AG04450 (cell line): Measurements from ENCODE around the gene MAPK8IP1. TPM values are rescaled to one million over a fixed set of nuclear protein-coding genes. Genes with fewer than 3 reads are reported as not detected.

ENCODE experiments used
- CTCF ChIA-PET: fragments of 300-600, 350-600 bp; formaldehyde crosslinking; extraction: SDS; loops from one replicate; lab custom pipeline; 2022; ENCODE audit warnings: antibody characterized with exemption, inconsistent platforms; lab: Charles Lee
- POLR2A ChIA-PET: fragments of 350-600 bp; formaldehyde crosslinking; extraction: SDS; loops from one replicate; lab custom pipeline; 2021; ENCODE audit warnings: antibody characterized with exemption, inconsistent platforms; lab: Yijun Ruan, JAX
- DNase-seq: peaks from one replicate; pipeline ENCODE4 v3.0.0-alpha.2; 2011; ENCODE audit warnings: low read depth, low spot score
- H3K27ac ChIP-seq: one replicate; pipeline ENCODE4 v1.5.1; 2012; ENCODE audit warnings: low read depth, low read length, control low read depth
- H3K27me3 ChIP-seq: one replicate; pipeline ENCODE4 v1.6.0; 2012; ENCODE audit warnings: low read length; ENCODE audit not compliant: control insufficient read depth, insufficient read depth
- H3K4me3 ChIP-seq: 2 replicates; pipeline ENCODE4 v1.5.1; 2011; ENCODE audit warnings: mild to moderate bottlenecking, low read depth, low read length, control low read depth
- H3K9me3 ChIP-seq: 2 replicates; pipeline ENCODE4 v1.5.1; 2012; ENCODE audit warnings: low read length; ENCODE audit not compliant: control insufficient read depth, insufficient read depth
- CTCF ChIP-seq: IDR thresholded peaks from 2 replicates; pipeline ENCODE4 v1.5.1; 2011; ENCODE audit warnings: low read depth, low read length, control low read depth, inconsistent platforms
- polyA plus RNA-seq: library from polyadenylated mRNA; depleted of rRNA; stranded (reverse); fragments of >200 nt; gene quantifications from 2 replicates; pipeline ENCODE4 v1.2.3, GENCODE V29; 2011

MAPK8IP1 gene
- polyA plus RNA-seq, 1 experiment = 5.6 TPM

GRCh38 chr11:45906965-45907611, 21.6 kb downstream of the MAPK8IP1 start, which contains the start of gene FREY1:
FREY1 (minus strand) TSS chr11:45907271; CDS start chr11:45907245, 26 bp downstream.
- H3K9me3 ChIP-seq = no peaks in the 10 kb centered on the region; the same call in 1 of the 2 replicates
- H3K27me3 ChIP-seq = no peaks in the 10 kb centered on the region
- TF ChIP-seq CTCF = no peak
- H3K4me3 ChIP-seq = no peak within 1 kb of the TSS
- no peak for DNase-seq
- H3K27ac ChIP-seq = no peak within 1 kb of the TSS
- POLR2A ChIA-PET = interaction anchor here (1.2 kb wide), 1 partner anchor 11 kb away, joined by 3 read pairs; the partner anchor contains the start of gene PEX16
- CTCF ChIA-PET = no interaction called here

- CTCF ChIA-PET = no interaction called here
- no peak for DNase-seq
- Histone ChIP-seq H3K27me3 (no peaks in the 10 kb centered on the region), H3K4me3 (no peak overlapping the region), H3K27ac (no peak overlapping the region), H3K9me3 (no peaks in the 10 kb centered on the region)
- no peak for TF ChIP-seq CTCF
- POLR2A ChIA-PET = interaction anchor here (1.2 kb wide), 1 partner anchor 10 kb away, joined by 3 read pairs; the partner anchor contains the start of gene PEX16
These were observed 22.5 kb downstream of the MAPK8IP1 start for GRCh38 chr11:45907911-45908370.

- Histone ChIP-seq H3K9me3 (no peaks in the 10 kb centered on the region), H3K27ac (no peak overlapping the region), H3K4me3 (no peak overlapping the region), H3K27me3 (no peaks in the 10 kb centered on the region)
- POLR2A ChIA-PET = no interaction called here
- no peak for DNase-seq
- CTCF ChIA-PET = no interaction called here
- no peak for TF ChIP-seq CTCF
These were observed 24.4 kb downstream of the MAPK8IP1 start for GRCh38 chr11:45909594-45910475.

GRCh38 chr11:45910623-45911022, 25.2 kb downstream of the MAPK8IP1 start:
- Histone ChIP-seq H3K9me3 (no peaks in the 10 kb centered on the region), H3K27ac (no peak overlapping the region), H3K4me3 (no peak overlapping the region), H3K27me3 (no peaks in the 10 kb centered on the region)
- CTCF ChIA-PET = no interaction called here
- POLR2A ChIA-PET = no interaction called here
- no peak for TF ChIP-seq CTCF
- no peak for DNase-seq

GRCh38 chr11:45913514-45913913, 28.1 kb downstream of the MAPK8IP1 start:
- DNase-seq = no peak
- H3K4me3 ChIP-seq = no peak overlapping the region
- TF ChIP-seq CTCF = no peak
- no peaks in the 10 kb centered on the region for H3K27me3 ChIP-seq
- CTCF ChIA-PET = no interaction called here
- H3K9me3 ChIP-seq = peaks cover 5% of the 10 kb centered on the region; the same call in 1 of the 2 replicates
- POLR2A ChIA-PET = interaction anchor here (0.6 to 0.7 kb wide), 2 partner anchors 67 to 203 kb away, joined by 4 read pairs; no protein-coding TSS in a partner anchor
- no peak overlapping the region for H3K27ac ChIP-seq
